Stimulated activated memory B cell treated with anti-CD40 and anti-IgM and Interleukin-4, amounts not matched to agents 10 μg/mL and 1 μg/mL and 100 μg/mL, for 72 hours (primary cell): Measurements from ENCODE around the gene ZNF343.
A peak's percentile ranks its signal among the peaks of the same experiment; 100 is the strongest.
"Not testable (repeated sequence)": the region's sequence is repeated elsewhere in the genome, so short reads cannot be mapped to it uniquely, and the experiment has no call there.

ENCODE experiments used
- ATAC-seq: fragments of 150-1000 bp; cut with Tn5 transposase; 2 replicates; pipeline ENCODE4 v1.10.0; 2021
- H3K27ac Mint-ChIP-seq: one replicate; pipeline ENCODE4 v1.8.0; 2022; ENCODE audit warnings: mild to moderate bottlenecking, mixed read lengths
- H3K27me3 Mint-ChIP-seq: one replicate; pipeline ENCODE4 v1.8.0; 2022; ENCODE audit warnings: mixed read lengths
- H3K36me3 Mint-ChIP-seq: one replicate; pipeline ENCODE4 v1.8.0; 2022; ENCODE audit warnings: mixed read lengths
- H3K4me1 Mint-ChIP-seq: one replicate; pipeline ENCODE4 v1.8.0; 2022; ENCODE audit warnings: mixed read lengths
- H3K4me3 Mint-ChIP-seq: one replicate; pipeline ENCODE4 v1.8.0; 2022; ENCODE audit warnings: mild to moderate bottlenecking, moderate library complexity, mixed read lengths
- H3K9me3 Mint-ChIP-seq: one replicate; pipeline ENCODE4 v1.8.0; 2022; ENCODE audit warnings: mixed read lengths

ZNF343 gene

DNA sequence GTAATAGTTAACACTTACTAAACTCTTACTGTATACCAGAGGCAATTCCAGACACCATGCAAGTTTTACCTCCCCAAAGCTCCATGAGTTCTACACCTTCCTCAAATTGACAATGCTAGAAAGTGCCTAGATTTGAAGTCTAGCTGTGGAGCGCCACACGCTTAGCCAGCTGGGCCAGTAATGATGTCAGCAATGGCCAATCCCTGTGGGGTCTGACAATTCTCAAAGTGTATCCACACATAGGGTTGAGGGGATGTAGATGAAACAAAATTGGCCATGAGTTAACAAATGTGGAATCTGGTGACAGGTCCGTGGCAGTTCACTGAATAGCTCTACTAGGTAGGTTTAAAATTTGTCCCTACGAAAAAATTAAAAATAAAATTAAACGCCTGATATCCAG, 1.3 kb downstream of the ZNF343 start:
- peak overlapping the region; percentile 99 for H3K4me3 Mint-ChIP-seq
- H3K9me3 Mint-ChIP-seq, result no peaks in the 10 kb centered on the region
- no peaks in the 10 kb centered on the region for H3K27me3 Mint-ChIP-seq
- H3K36me3 Mint-ChIP-seq, result peaks cover 6% of the 10 kb centered on the region
- H3K4me1 Mint-ChIP-seq, result peaks cover 30% of the 10 kb centered on the region
- peak overlapping the region; percentile 96 for H3K27ac Mint-ChIP-seq
- no peak for ATAC-seq

GRCh38 chr20:2506426-2506825, 2.3 kb downstream of the ZNF343 start:
- not testable (repeated sequence) for ATAC-seq, H3K4me3 Mint-ChIP-seq, H3K27ac Mint-ChIP-seq, H3K27me3 Mint-ChIP-seq, H3K9me3 Mint-ChIP-seq
- Mint-ChIP-seq H3K4me1 (peaks cover 30% of the 10 kb centered on the region), H3K36me3 (peaks cover 12% of the 10 kb centered on the region)

DNA sequence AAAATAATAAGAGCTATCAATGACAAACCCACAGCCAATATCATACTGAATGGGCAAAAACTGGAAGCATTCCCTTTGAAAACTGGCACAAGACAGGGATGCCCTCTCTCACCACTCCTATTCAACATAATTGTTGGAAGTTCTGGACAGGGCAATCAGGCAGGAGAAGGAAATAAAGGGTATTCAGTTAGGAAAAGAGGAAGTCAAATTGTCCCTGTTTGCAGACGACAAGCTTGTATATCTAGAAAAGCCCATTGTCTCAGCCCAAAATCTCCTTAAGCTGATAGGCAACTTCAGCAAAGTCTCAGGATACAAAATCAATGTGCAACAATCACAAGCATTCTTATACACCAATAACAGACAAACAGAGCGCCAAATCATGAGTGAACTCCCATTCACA, 3.9 kb downstream of the ZNF343 start:
- not testable (repeated sequence) for H3K27me3 Mint-ChIP-seq, ATAC-seq, H3K4me3 Mint-ChIP-seq, H3K27ac Mint-ChIP-seq, H3K9me3 Mint-ChIP-seq
- H3K36me3 Mint-ChIP-seq, result peaks cover 24% of the 10 kb centered on the region
- peaks cover 30% of the 10 kb centered on the region for H3K4me1 Mint-ChIP-seq

GRCh38 chr20:2502808-2503384, 5.8 kb downstream of the ZNF343 start:
- not testable (repeated sequence) for ATAC-seq, H3K27ac Mint-ChIP-seq, H3K27me3 Mint-ChIP-seq, H3K9me3 Mint-ChIP-seq, H3K4me3 Mint-ChIP-seq
- Mint-ChIP-seq H3K4me1 (peaks cover 19% of the 10 kb centered on the region), H3K36me3 (peaks cover 31% of the 10 kb centered on the region)

- Mint-ChIP-seq H3K4me1 (no peaks in the 10 kb centered on the region), H3K36me3 (peaks cover 81% of the 10 kb centered on the region), H3K4me3 (no peak overlapping the region), H3K9me3 (peaks cover 4% of the 10 kb centered on the region), H3K27ac (no peak overlapping the region), H3K27me3 (no peaks in the 10 kb centered on the region)
- no peak for ATAC-seq
Measured at GRCh38 chr20:2485661-2486060, 23.1 kb downstream of the ZNF343 start.

DNA sequence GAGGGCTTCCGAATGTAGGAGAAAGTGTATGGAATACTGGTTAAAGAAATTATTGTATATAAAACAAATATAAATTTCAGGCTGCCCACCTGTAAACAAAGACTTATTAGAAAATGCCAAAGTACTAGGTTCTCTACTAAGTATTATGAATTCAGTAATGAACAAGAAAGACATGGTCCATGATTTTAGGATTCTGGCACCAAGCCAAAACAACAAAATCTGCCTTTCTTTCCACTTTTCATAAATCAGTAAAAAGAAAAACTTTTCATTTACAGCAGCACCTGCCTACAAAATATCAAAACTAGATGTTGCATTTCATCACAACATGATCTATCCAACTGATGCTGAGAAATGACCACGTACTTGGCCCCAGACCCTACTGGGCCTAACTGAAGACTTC, 23.6 kb downstream of the ZNF343 start:
- H3K36me3 Mint-ChIP-seq, result peaks cover 81% of the 10 kb centered on the region

DNA sequence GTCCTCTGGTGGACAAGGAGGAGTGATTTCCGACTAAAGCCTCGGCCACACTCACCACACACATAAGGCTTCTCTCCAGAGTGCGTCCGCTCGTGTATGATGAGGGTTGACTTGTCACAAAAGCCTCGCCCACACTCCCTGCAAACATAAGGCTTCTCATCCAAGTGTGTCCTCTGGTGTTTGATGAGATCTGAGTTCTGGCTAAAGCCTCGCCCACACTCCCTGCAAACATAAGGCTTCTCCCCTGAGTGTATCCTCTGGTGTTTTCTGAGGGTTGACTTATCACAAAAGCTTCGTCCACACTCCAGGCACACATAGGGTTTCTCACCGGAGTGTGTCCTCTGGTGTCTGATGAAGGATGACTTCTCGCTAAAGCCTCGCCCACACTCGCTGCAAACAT, 25.2 kb downstream of the ZNF343 start:
- ATAC-seq, result no peak
- H3K4me1 Mint-ChIP-seq, result no peaks in the 10 kb centered on the region
- H3K36me3 Mint-ChIP-seq, result peaks cover 77% of the 10 kb centered on the region
- peaks cover 4% of the 10 kb centered on the region for H3K9me3 Mint-ChIP-seq
- H3K27me3 Mint-ChIP-seq, result no peaks in the 10 kb centered on the region
- H3K4me3 Mint-ChIP-seq, result no peak overlapping the region
- H3K27ac Mint-ChIP-seq, result no peak overlapping the region

More for the DNA sequence above, 23.6 kb downstream of the ZNF343 start:
- Mint-ChIP-seq H3K9me3 (peaks cover 4% of the 10 kb centered on the region), H3K4me1 (no peaks in the 10 kb centered on the region), H3K27ac (no peak overlapping the region), H3K4me3 (no peak overlapping the region), H3K27me3 (no peaks in the 10 kb centered on the region)
- no peak for ATAC-seq

- Mint-ChIP-seq H3K9me3 (peaks cover 4% of the 10 kb centered on the region), H3K36me3 (peaks cover 74% of the 10 kb centered on the region), H3K27ac (no peak overlapping the region), H3K4me3 (no peak overlapping the region), H3K27me3 (no peaks in the 10 kb centered on the region), H3K4me1 (no peaks in the 10 kb centered on the region)
- no peak for ATAC-seq
Measured at GRCh38 chr20:2480381-2480780, 28.3 kb downstream of the ZNF343 start.

- Mint-ChIP-seq H3K27ac (no peak overlapping the region), H3K4me1 (no peaks in the 10 kb centered on the region), H3K36me3 (peaks cover 52% of the 10 kb centered on the region), H3K4me3 (no peak overlapping the region), H3K9me3 (peaks cover 7% of the 10 kb centered on the region), H3K27me3 (no peaks in the 10 kb centered on the region)
- no peak for ATAC-seq
Measured at GRCh38 chr20:2476742-2477615, 31.7 kb downstream of the ZNF343 start.

- Mint-ChIP-seq H3K36me3 (peaks cover 43% of the 10 kb centered on the region), H3K9me3 (peaks cover 4% of the 10 kb centered on the region), H3K27ac (no peak overlapping the region), H3K27me3 (no peaks in the 10 kb centered on the region), H3K4me1 (peaks cover 4% of the 10 kb centered on the region), H3K4me3 (no peak overlapping the region)
- ATAC-seq, result no peak
Measured at GRCh38 chr20:2475850-2476741, 32.6 kb downstream of the ZNF343 start.

GRCh38 chr20:2473516-2473915, 35.2 kb downstream of the ZNF343 start:
- ATAC-seq, result no peak
- Mint-ChIP-seq H3K4me1 (peaks cover 21% of the 10 kb centered on the region), H3K4me3 (no peak overlapping the region), H3K27me3 (no peaks in the 10 kb centered on the region), H3K9me3 (peaks cover 3% of the 10 kb centered on the region), H3K27ac (no peak overlapping the region), H3K36me3 (peaks cover 33% of the 10 kb centered on the region)

DNA sequence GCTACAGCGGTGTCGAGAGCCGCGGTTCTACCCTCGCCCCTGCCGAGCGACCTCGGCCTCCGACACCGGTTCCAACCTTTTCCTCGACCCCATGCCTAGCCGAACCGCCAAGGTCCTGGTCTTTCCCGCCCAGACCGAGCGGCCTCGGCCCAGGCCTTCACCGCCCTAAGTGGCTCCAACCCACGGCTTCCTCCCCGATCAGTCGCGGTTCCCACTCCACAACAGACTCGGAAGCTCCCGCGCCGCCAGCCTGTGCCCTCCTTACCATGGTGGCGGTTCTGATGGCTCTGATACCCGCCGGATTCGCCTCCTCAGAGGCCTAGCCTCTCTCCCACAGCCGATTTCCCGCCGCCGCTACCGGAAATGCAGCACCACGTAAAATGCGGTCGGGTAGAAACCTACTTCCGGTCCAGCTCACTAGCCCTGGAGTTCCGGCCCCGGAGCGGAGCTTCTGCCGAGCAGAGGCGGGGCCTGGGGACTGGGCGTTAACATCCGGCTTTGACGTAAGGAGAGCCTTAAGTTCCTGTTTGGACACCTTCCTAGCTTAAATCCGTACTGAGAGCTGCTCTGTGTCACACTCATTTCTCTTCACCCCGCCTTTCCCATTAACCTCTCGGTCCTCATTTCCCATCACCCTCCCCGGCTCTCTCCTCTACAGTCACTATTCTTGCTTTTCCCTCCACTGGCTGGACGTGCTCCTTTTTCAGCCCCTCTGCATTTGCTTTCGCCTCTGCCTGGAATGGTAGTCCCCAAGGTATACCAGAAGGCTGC, 38.1 kb downstream of the ZNF343 start, which contains the start of gene SNRPB:
SNRPB (minus strand) TSS at position 367 of the 771 bp plus-strand sequence; CDS start at position 268, 99 bp downstream.
- Mint-ChIP-seq H3K4me1 (peaks cover 45% of the 10 kb centered on the region), H3K9me3 (peaks cover 3% of the 10 kb centered on the region), H3K4me3 (peak within 1 kb of the TSS; percentile 95), H3K27me3 (no peaks in the 10 kb centered on the region), H3K27ac (peak within 1 kb of the TSS; percentile 98), H3K36me3 (peaks cover 43% of the 10 kb centered on the region)
- ATAC-seq, result peak; percentile 99

DNA sequence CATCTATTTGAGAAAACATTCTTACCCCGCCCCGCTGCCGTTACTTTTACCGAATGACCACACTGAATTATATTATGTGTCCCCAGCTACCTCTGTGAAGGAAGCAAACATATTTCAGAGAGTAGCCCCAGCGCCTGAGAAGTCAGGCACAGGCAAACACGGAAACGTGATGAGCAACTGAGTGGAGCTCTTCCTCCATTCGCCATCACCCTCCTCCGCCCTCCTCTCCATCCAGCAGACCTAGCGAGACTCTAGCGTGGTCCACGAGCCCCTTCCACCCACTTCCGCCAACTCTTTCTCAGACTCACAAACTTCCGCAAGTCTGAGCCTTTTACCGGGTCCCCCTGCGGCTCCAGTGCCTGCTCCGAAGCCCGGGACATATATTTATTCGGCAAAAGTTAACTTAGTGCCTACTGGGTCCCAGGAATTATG, 38.7 kb downstream of the ZNF343 start:
- Mint-ChIP-seq H3K36me3 (peaks cover 49% of the 10 kb centered on the region), H3K4me3 (peak overlapping the region; percentile 95), H3K27ac (peak overlapping the region; percentile 98), H3K9me3 (peaks cover 3% of the 10 kb centered on the region), H3K4me1 (peaks cover 51% of the 10 kb centered on the region), H3K27me3 (no peaks in the 10 kb centered on the region)
- peak; percentile 65 for ATAC-seq

DNA sequence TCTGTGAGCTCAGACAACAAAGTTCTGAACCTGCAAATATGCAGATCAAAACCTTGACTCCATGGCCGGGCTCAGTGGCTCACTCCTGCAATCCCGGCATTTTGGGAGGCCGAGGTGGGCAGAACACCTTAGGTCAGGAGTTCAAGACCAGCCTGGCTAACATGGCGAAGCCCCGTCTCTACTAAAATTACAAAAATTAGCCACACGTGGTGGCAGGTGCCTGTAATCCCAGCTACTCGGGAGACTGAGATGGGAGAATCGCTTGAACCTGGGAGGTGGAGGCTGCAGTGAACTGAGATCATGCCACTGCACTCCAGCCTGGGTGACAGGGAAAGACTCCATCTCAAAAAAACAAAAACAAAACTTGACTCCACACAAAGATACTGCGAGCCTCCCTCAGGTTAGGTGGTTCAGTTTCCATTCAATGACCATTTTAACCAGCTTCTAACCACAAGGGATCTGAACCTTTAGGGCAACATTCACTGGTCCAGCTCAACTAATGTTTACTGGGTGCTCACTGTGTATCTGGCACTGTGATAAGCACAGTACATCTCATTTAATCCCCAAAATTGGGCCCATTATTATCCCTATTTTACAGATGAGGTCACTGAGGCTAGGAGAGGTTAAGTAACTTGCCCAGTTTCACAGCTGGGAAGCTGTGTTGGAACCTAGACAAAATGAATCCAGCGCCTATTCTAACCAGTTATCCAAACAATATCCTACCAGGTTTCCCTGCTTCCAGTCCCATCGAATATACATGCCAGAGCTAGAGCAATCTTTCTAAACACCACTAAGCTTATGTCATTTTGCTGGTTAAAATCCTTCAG, 39.9 kb downstream of the ZNF343 start:
- Mint-ChIP-seq H3K4me3 (peak overlapping the region; percentile 95), H3K36me3 (peaks cover 61% of the 10 kb centered on the region)

More for the DNA sequence above, 39.9 kb downstream of the ZNF343 start:
- H3K4me1 Mint-ChIP-seq, result peaks cover 51% of the 10 kb centered on the region
- H3K9me3 Mint-ChIP-seq, result peaks cover 3% of the 10 kb centered on the region
- no peaks in the 10 kb centered on the region for H3K27me3 Mint-ChIP-seq
- no peak overlapping the region for H3K27ac Mint-ChIP-seq
- ATAC-seq, result no peak
